GM23248 (cell line): ENCODE results near the gene SESN1. TPM values are rescaled to one million over a fixed set of nuclear protein-coding genes. Genes with fewer than 3 reads are reported as not detected.

ENCODE experiments used
- DNase-seq: peaks from one replicate; pipeline ENCODE4 v3.0.0-alpha.2; 2015
- H2AFZ ChIP-seq: fragments of 200-600 bp; sonication (generic); 2 replicates; pipeline ENCODE4 v1.6.1; 2016; ENCODE audit warnings: antibody characterized with exemption
- H3F3A ChIP-seq: fragments of 200-600 bp; sonication (generic); 2 replicates; pipeline ENCODE4 v1.6.1; 2016; ENCODE audit warnings: mild to moderate bottlenecking, antibody characterized with exemption, mixed run types; ENCODE audit not compliant: insufficient read depth
- H3K27ac ChIP-seq: fragments of 200-600 bp; sonication (generic); 2 replicates; pipeline ENCODE4 v1.5.1; 2016; ENCODE audit warnings: mild to moderate bottlenecking
- H3K27me3 ChIP-seq: fragments of 200-600 bp; sonication (generic); replicated peaks from 2 replicates; pipeline ENCODE4 v1.6.1; 2016; ENCODE audit warnings: mild to moderate bottlenecking; ENCODE audit not compliant: insufficient read depth
- H3K36me3 ChIP-seq: fragments of 200-600 bp; sonication (generic); 2 replicates; pipeline ENCODE4 v1.6.1; 2016; ENCODE audit warnings: low read depth, mild to moderate bottlenecking
- H3K4me1 ChIP-seq: fragments of 200-600 bp; sonication (generic); 2 replicates; pipeline ENCODE4 v1.6.1; 2016; ENCODE audit warnings: mild to moderate bottlenecking; ENCODE audit not compliant: insufficient read depth
- H3K4me2 ChIP-seq: fragments of 200-600 bp; sonication (generic); one replicate; pipeline ENCODE4 v1.6.1; 2016; ENCODE audit warnings: mild to moderate bottlenecking; ENCODE audit not compliant: unreplicated experiment
- H3K4me3 ChIP-seq: fragments of 200-600 bp; sonication (generic); 2 replicates; pipeline ENCODE4 v1.5.1; 2016; ENCODE audit warnings: mild to moderate bottlenecking
- H3K79me2 ChIP-seq: fragments of 200-600 bp; sonication (generic); 2 replicates; pipeline ENCODE4 v1.6.1; 2016; ENCODE audit warnings: mild to moderate bottlenecking; ENCODE audit not compliant: insufficient read depth
- H3K9ac ChIP-seq: fragments of 200-600 bp; sonication (generic); 2 replicates; pipeline ENCODE4 v1.6.1; 2016; ENCODE audit warnings: mild to moderate bottlenecking
- H3K9me2 ChIP-seq: fragments of 200-600 bp; sonication (generic); 2 replicates; pipeline ENCODE4 v1.6.1; 2016; ENCODE audit warnings: mixed run types, mild to moderate bottlenecking, moderate library complexity; ENCODE audit not compliant: insufficient read depth
- H3K9me3 ChIP-seq: fragments of 200-600 bp; sonication (generic); one replicate; pipeline ENCODE4 v1.6.1; 2017; ENCODE audit warnings: low read depth
- H4K20me1 ChIP-seq: fragments of 200-600 bp; sonication (generic); 2 replicates; pipeline ENCODE4 v1.6.0; 2016; ENCODE audit not compliant: insufficient read depth
- EZH2 ChIP-seq: fragments of 200-600 bp; sonication (generic); IDR thresholded peaks from 2 replicates; pipeline ENCODE4 v1.6.1; 2018; ENCODE audit warnings: antibody characterized with exemption, mild to moderate bottlenecking; ENCODE audit not compliant: insufficient read depth, poor library complexity, severe bottlenecking
- EZH2phosphoT487 ChIP-seq: fragments of 200-600 bp; sonication (generic); IDR thresholded peaks from 2 replicates; pipeline ENCODE4 v1.6.1; 2018; ENCODE audit warnings: antibody characterized with exemption, moderate library complexity, mild to moderate bottlenecking, low read depth; ENCODE audit not compliant: insufficient read depth
- WGBS, 2 experiments: methylation state at CpG; one replicate each; pipeline ENCODE4 v1.1.6; 2015 to 2017; ENCODE audit warnings: low lambda C conversion rate in 2 of 2, low coverage in 1 of 2; ENCODE audit errors: missing lambda C conversion rate in 2 of 2; 5-methylcytosine and 5-hydroxymethylcytosine counted together
- in situ Hi-C: fragments of 300-500 bp; cut with MboI; formaldehyde crosslinking; loops from 2 replicates; pipeline ENCODE4 v1.15.0; 2020
- polyA plus RNA-seq: library from polyadenylated mRNA; unstranded; fragments of >200 nt; fragmentation: Nextera tagmentation; extraction: Ambion mirVana; gene quantifications from 2 replicates; pipeline ENCODE4 v1.2.1, GENCODE V29; 2016
- small RNA-seq: library from RNA; depleted of rRNA; stranded (forward); fragments of <200 nt; gene quantifications from one replicate; pipeline ENCODE3, GENCODE V24; 2014; ENCODE audit warnings: low read depth, low replicate concordance
- total RNA-seq: library from RNA; depleted of rRNA; stranded (reverse); fragments of >200 nt; shearing (Covaris generic); gene quantifications from 2 replicates; pipeline ENCODE4 v1.2.3, GENCODE V29; 2014; rRNA removed

SESN1 gene
- total and polyA plus RNA-seq, 2 experiments from 2014 or later: 14.2 to 17.6 TPM

DNA sequence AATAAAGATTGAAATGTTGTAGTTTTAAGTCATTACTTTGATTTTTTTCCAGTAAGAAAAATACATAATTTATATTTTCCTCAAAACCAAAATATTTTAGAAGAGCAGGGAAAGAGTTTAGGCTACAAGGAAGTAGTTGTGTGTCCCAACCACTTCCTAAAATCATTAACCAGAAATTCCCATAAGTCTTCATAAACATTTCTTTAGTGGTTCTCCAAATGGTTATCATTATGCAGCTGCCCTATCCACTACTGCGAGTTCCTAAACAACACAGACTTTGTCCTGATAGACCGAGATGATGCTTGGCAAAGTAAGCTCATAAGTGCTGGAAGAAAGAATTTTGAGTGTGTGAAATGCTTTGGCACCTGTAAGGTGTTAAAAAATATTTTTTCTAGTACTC is 152.8 kb downstream of the SESN1 start:
- Histone ChIP-seq H4K20me1 (no peaks in the 10 kb centered on the region), H3K4me1 (peaks cover 31% of the 10 kb centered on the region), H3F3A (peaks cover 33% of the 10 kb centered on the region), H3K79me2 (no peaks in the 10 kb centered on the region), H2AFZ (no peak overlapping the region), H3K4me2 (no peak overlapping the region), H3K4me3 (no peak overlapping the region), H3K27ac (no peak overlapping the region), H3K9ac (no peak overlapping the region), H3K9me3 (no peaks in the 10 kb centered on the region), H3K9me2 (no peaks in the 10 kb centered on the region), H3K36me3 (no peaks in the 10 kb centered on the region), H3K27me3 (no peaks in the 10 kb centered on the region)
- no peak for DNase-seq
- no peak for TF ChIP-seq EZH2
- TF ChIP-seq EZH2phosphoT487: no peak
- in situ Hi-C loops: no loop called here
- 93% methylated on average over 2 of the region's 2 CpGs for WGBS, 2 experiments

GRCh38 chr6:108941281-108941680 is 153.4 kb downstream of the SESN1 start:
- Histone ChIP-seq H3K9me2 (no peaks in the 10 kb centered on the region), H4K20me1 (no peaks in the 10 kb centered on the region), H3K79me2 (no peaks in the 10 kb centered on the region), H3K4me3 (no peak overlapping the region), H3K4me1 (peaks cover 25% of the 10 kb centered on the region), H3K27me3 (no peaks in the 10 kb centered on the region), H3K9ac (no peak overlapping the region), H3K36me3 (no peaks in the 10 kb centered on the region), H3K4me2 (no peak overlapping the region), H3K9me3 (no peaks in the 10 kb centered on the region), H3K27ac (no peak overlapping the region), H2AFZ (no peak overlapping the region), H3F3A (peaks cover 28% of the 10 kb centered on the region)
- in situ Hi-C loops: no loop called here
- TF ChIP-seq EZH2 (no peak), EZH2phosphoT487 (no peak)
- no peak for DNase-seq
- WGBS, 2 experiments: 97 to 100% methylated on average over 1 of the region's 1 CpG

GRCh38 chr6:108940741-108941140 is 153.9 kb downstream of the SESN1 start:
- Histone ChIP-seq H3K36me3 (no peaks in the 10 kb centered on the region), H3K4me3 (no peak overlapping the region), H3K9ac (no peak overlapping the region), H3K79me2 (no peaks in the 10 kb centered on the region), H3F3A (peaks cover 22% of the 10 kb centered on the region), H3K9me3 (no peaks in the 10 kb centered on the region), H3K4me2 (no peak overlapping the region), H4K20me1 (no peaks in the 10 kb centered on the region), H3K4me1 (peaks cover 20% of the 10 kb centered on the region), H3K27me3 (no peaks in the 10 kb centered on the region), H3K27ac (no peak overlapping the region), H3K9me2 (no peaks in the 10 kb centered on the region), H2AFZ (no peak overlapping the region)
- 85 to 86% methylated on average over 5 of the region's 5 CpGs for WGBS, 2 experiments
- in situ Hi-C loops: no loop called here
- TF ChIP-seq EZH2: no peak
- no peak for TF ChIP-seq EZH2phosphoT487
- DNase-seq: no peak

GRCh38 chr6:108937170-108937569 is 157.5 kb downstream of the SESN1 start:
- no peak overlapping the region for H3K4me2 ChIP-seq
- no peak overlapping the region for H2AFZ ChIP-seq
- H3F3A ChIP-seq: no peaks in the 10 kb centered on the region
- no peaks in the 10 kb centered on the region for H3K9me3 ChIP-seq
- H3K27ac ChIP-seq: no peak overlapping the region
- H3K36me3 ChIP-seq: no peaks in the 10 kb centered on the region
- no peaks in the 10 kb centered on the region for H3K9me2 ChIP-seq
- no peaks in the 10 kb centered on the region for H3K27me3 ChIP-seq
- TF ChIP-seq EZH2phosphoT487 (no peak), EZH2 (no peak)
- no peak for DNase-seq
- H3K4me3 ChIP-seq: no peak overlapping the region
- no peaks in the 10 kb centered on the region for H3K79me2 ChIP-seq
- H4K20me1 ChIP-seq: no peaks in the 10 kb centered on the region
- in situ Hi-C loops: no loop called here
- 89 to 100% methylated on average over 1 of the region's 1 CpG for WGBS, 2 experiments
- H3K9ac ChIP-seq: no peak overlapping the region
- H3K4me1 ChIP-seq: no peaks in the 10 kb centered on the region

Small RNA genes lying within 50 kb of the gene (small RNA-seq; reads per million reads assigned to genes)
- not detected for gene RNU6-653P

Other genes with a start within 250 kb of the SESN1 start
- gene ARMC2, start 246.4 kb downstream of the SESN1 start, total RNA-seq: 0.97 and 1.4 TPM in 2 replicates
- gene ARMC2, start 246.4 kb downstream of the SESN1 start, polyA plus RNA-seq: 2.5 and 4.4 TPM in 2 replicates
- 18.1 and 20.6 TPM in 2 replicates for gene CEP57L1, start 661 bp upstream of the SESN1 start, total RNA-seq
- 25.6 and 26.1 TPM in 2 replicates for gene CEP57L1, start 661 bp upstream of the SESN1 start, polyA plus RNA-seq